ENCODE measurements around the gene LMF1.
"Not testable (repeated sequence)": the region's sequence is repeated elsewhere in the genome, so short reads cannot be mapped to it uniquely, and the experiment has no call there.

LMF1 gene

GRCh38 chr16:820044-820408 lies 150.8 kb downstream of the LMF1 start:
- DNase-seq: not testable (repeated sequence)

GRCh38 chr16:819336-820043 lies 151.3 kb downstream of the LMF1 start:
- DNase-seq: no peak

GRCh38 chr16:818592-818991 lies 152.2 kb downstream of the LMF1 start:
- DNase-seq: no peak

- DNase-seq: no peak
These were observed 152.7 kb downstream of the LMF1 start for GRCh38 chr16:818132-818531.

GRCh38 chr16:817001-817906 lies 153.5 kb downstream of the LMF1 start:
- DNase-seq: no peak

- DNase-seq: no peak
These were observed 154.9 kb downstream of the LMF1 start for GRCh38 chr16:815861-816260.

- DNase-seq: peak; percentile 1
These were observed 155.8 kb downstream of the LMF1 start for GRCh38 chr16:814974-815373.

- DNase-seq: no peak
These were observed 156.8 kb downstream of the LMF1 start for GRCh38 chr16:813916-814412.

- DNase-seq: peak; percentile 1
These were observed 157.4 kb downstream of the LMF1 start for GRCh38 chr16:813204-813915.

GRCh38 chr16:808085-808386 lies 162.7 kb downstream of the LMF1 start:
- no peak for DNase-seq

GRCh38 chr16:807347-808084 lies 163.3 kb downstream of the LMF1 start:
- DNase-seq: peak; percentile 72

GRCh38 chr16:805474-805873 lies 165.3 kb downstream of the LMF1 start:
- DNase-seq: no peak

- no peak for DNase-seq
These were observed 166.4 kb downstream of the LMF1 start for GRCh38 chr16:804193-805048.

- DNase-seq: no peak
These were observed 167.1 kb downstream of the LMF1 start for GRCh38 chr16:803754-804080.
